BE2C (cell line): ENCODE data around the gene NELL1.

Experiments used
- DNase-seq: peaks from one replicate; pipeline ENCODE4 v3.0.0-alpha.2; 2020
- H3K27me3 ChIP-seq: fragments of 250-450 bp; sonication (Bioruptor Pico); 2 replicates; pipeline ENCODE4 v1.5.1; 2020; ENCODE audit warnings: mild to moderate bottlenecking
- H3K36me3 ChIP-seq: fragments of 250-450 bp; sonication (Bioruptor Pico); 2 replicates; pipeline ENCODE4 v1.5.1; 2020; ENCODE audit warnings: mild to moderate bottlenecking
- H3K4me1 ChIP-seq: fragments of 250-450 bp; sonication (Bioruptor Pico); 2 replicates; pipeline ENCODE4 v1.5.1; 2020
- H3K4me3 ChIP-seq: 2 replicates; pipeline ENCODE4 v1.5.1; 2011; ENCODE audit warnings: low read depth, low read length
- H3K9me3 ChIP-seq: fragments of 250-450 bp; sonication (Bioruptor Pico); 2 replicates; pipeline ENCODE4 v1.5.1; 2020
- TF ChIP-seq, protein P1 (sequence below): IDR thresholded peaks from 2 replicates; pipeline ENCODE4 v1.5.1; 2012; ENCODE audit warnings: mild to moderate bottlenecking, low read depth, low read length

Gene NELL1

DNA sequence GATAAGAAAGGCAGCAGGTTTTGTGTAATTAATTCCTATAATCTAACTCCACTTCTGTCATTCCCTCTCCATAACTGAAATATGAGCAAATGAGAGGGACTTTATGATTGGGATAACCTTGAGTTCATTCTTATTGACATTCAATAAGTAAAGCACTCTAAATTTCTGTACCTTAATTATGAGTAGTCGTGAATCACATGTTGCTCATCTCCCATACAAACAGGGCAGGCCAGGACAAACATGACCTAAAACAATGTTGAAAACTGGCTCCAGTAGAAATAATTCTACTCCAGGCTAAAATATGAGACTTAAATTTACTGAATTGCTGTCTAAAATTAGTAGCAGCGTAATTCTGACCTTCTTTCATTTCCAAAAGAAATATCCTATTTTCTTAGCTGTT, 505.4 kb downstream of the NELL1 start:
- TF ChIP-seq, protein P1, sequence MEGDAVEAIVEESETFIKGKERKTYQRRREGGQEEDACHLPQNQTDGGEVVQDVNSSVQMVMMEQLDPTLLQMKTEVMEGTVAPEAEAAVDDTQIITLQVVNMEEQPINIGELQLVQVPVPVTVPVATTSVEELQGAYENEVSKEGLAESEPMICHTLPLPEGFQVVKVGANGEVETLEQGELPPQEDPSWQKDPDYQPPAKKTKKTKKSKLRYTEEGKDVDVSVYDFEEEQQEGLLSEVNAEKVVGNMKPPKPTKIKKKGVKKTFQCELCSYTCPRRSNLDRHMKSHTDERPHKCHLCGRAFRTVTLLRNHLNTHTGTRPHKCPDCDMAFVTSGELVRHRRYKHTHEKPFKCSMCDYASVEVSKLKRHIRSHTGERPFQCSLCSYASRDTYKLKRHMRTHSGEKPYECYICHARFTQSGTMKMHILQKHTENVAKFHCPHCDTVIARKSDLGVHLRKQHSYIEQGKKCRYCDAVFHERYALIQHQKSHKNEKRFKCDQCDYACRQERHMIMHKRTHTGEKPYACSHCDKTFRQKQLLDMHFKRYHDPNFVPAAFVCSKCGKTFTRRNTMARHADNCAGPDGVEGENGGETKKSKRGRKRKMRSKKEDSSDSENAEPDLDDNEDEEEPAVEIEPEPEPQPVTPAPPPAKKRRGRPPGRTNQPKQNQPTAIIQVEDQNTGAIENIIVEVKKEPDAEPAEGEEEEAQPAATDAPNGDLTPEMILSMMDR, result no peak
- no peaks in the 10 kb centered on the region for H3K9me3 ChIP-seq
- H3K36me3 ChIP-seq, result no peaks in the 10 kb centered on the region
- no peaks in the 10 kb centered on the region for H3K27me3 ChIP-seq
- H3K4me3 ChIP-seq, result no peak overlapping the region
- H3K4me1 ChIP-seq, result no peaks in the 10 kb centered on the region
- DNase-seq, result no peak

DNA sequence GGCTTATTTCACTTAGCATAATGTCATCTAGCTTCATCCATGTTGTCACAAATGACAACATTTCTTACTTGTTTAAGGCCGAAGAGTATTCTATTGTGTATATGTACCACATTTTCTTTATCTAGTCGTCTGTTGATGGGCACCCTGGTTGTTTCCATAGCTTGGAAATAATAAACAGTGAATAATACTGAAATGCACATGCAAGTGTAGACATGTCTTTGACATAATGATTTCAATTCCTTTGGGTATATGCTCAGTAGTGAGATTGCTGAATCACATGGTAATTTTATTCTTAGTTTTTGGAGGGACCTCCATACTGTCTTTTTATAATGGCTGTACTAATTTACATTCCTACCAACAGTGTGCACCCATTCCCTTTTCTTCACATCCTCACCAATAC, 508.0 kb downstream of the NELL1 start:
- no peaks in the 10 kb centered on the region for H3K27me3 ChIP-seq
- no peaks in the 10 kb centered on the region for H3K9me3 ChIP-seq
- no peaks in the 10 kb centered on the region for H3K36me3 ChIP-seq
- no peak for DNase-seq
- TF ChIP-seq, protein P1, result no peak
- H3K4me3 ChIP-seq, result no peak overlapping the region
- H3K4me1 ChIP-seq, result no peaks in the 10 kb centered on the region

DNA sequence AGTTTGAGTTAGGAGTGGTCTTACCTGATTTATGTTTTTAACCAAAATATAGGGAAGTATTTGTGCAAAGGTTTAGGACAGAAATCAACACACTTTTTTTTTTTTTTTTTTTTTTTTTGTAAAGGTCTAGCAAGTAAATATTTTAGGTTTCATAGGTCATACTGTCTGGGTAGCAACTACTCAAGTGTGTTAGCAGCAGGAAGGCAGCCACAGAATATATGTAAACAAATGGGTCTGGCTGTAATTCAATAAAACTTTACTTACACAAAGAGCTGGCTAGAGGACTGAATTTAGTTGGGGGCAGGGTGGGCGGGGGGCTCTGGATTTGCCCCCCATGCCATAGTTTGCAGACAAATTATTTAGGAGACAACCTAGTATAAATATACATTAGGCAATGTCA, 510.4 kb downstream of the NELL1 start:
- Histone ChIP-seq H3K36me3 (no peaks in the 10 kb centered on the region), H3K9me3 (no peaks in the 10 kb centered on the region), H3K4me1 (no peaks in the 10 kb centered on the region), H3K4me3 (no peak overlapping the region), H3K27me3 (no peaks in the 10 kb centered on the region)
- TF ChIP-seq, protein P1, result no peak
- no peak for DNase-seq

DNA sequence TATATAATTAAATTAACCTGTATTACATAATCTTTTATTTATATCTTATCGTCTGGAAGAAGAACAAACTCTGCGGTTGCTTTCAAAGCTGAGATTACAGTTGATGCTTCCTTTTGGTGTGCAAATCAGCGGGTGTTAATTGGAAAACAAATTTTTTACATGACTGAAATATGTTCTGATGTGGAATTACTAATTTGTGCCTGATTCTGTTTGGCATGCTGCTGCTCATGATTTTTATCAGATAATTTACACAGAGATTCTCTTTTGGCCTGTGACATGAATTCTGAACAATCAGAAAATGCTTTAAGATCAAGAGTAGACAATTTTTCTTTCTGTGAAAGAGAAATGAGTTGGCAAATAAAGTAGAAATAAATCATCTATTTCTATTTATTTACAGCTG, 510.8 kb downstream of the NELL1 start:
- no peak for DNase-seq
- no peaks in the 10 kb centered on the region for H3K9me3 ChIP-seq
- TF ChIP-seq, protein P1, result no peak
- H3K4me3 ChIP-seq, result no peak overlapping the region
- H3K4me1 ChIP-seq, result no peaks in the 10 kb centered on the region
- H3K27me3 ChIP-seq, result no peaks in the 10 kb centered on the region
- H3K36me3 ChIP-seq, result no peaks in the 10 kb centered on the region

DNA sequence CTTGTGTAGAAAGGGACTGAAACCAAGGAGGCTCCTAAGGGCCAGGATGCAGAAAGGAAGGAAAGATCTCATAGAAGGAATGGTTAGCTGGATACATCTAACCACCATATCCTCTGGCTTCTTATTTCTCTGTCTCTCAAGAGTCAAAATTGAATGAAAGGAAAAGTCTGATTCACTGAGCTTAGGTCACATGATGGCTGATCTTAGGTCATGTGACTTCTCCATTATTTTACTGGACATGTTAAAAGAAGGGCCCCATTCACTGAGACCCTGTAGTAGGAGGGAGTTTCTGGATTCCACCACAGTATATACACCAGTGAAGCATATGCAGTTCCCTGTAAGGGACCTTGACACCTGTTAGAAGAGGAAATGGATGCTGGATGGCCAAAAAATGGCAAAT, 516.6 kb downstream of the NELL1 start:
- Histone ChIP-seq H3K27me3 (no peaks in the 10 kb centered on the region), H3K4me1 (no peaks in the 10 kb centered on the region), H3K36me3 (no peaks in the 10 kb centered on the region), H3K9me3 (no peaks in the 10 kb centered on the region), H3K4me3 (no peak overlapping the region)
- TF ChIP-seq, protein P1, result no peak
- no peak for DNase-seq

DNA sequence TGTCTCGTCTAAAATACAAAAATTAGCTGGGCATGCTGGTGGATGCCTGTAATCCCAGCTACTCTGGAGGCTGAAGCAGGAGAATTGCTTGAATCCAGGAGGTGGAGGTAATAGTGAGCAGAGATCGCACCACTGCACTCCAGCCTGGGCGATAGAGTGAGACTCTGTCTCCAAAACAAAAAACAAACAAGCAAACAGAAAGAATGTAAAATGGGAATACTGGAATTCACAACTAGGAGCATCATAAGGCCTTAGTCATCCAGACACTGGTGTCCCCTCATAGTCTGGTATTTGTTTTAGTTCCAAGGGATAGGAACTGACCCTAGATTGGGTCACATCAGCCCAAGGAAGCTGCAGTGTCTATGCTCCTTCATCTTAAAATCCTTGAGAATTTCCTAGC, 520.8 kb downstream of the NELL1 start:
- Histone ChIP-seq H3K4me1 (no peaks in the 10 kb centered on the region), H3K4me3 (no peak overlapping the region), H3K27me3 (no peaks in the 10 kb centered on the region), H3K36me3 (no peaks in the 10 kb centered on the region), H3K9me3 (no peaks in the 10 kb centered on the region)
- no peak for DNase-seq
- TF ChIP-seq, protein P1, result no peak
